Fibroblast of mammary gland (primary cell): ENCODE results near the gene MAP3K4.

Experiments used
- DNase-seq: peaks from one replicate; pipeline ENCODE4 v3.0.0-alpha.2; 2010; ENCODE audit warnings: low read depth
- H3K4me3 ChIP-seq: 2 replicates; pipeline ENCODE4 v1.5.1; 2011; ENCODE audit warnings: low read depth, mild to moderate bottlenecking, low read length, moderate library complexity; ENCODE audit not compliant: control insufficient read depth
- CTCF ChIP-seq: conservative IDR thresholded peaks from 2 replicates; pipeline ENCODE4 v1.5.1; 2011; ENCODE audit warnings: low read depth, low read length, inconsistent platforms; ENCODE audit not compliant: control insufficient read depth, insufficient read depth

The MAP3K4 gene

GRCh38 chr6:160991406-160992060, at the start of gene MAP3K4:
Gene MAP3K4 (plus strand): TSS chr6:160991769. CDS start chr6:160991932, 163 bp downstream.
- TF ChIP-seq CTCF: no peak
- peak; percentile 75 for DNase-seq
- H3K4me3 ChIP-seq: peak within 1 kb of the TSS; percentile 88

- DNase-seq: no peak
- TF ChIP-seq CTCF: no peak
- H3K4me3 ChIP-seq: no peak overlapping the region
Measured at GRCh38 chr6:160943997-160944396, 47.6 kb upstream of the MAP3K4 start.

- H3K4me3 ChIP-seq: no peak overlapping the region
- no peak for DNase-seq
Measured at GRCh38 chr6:160945516-160946177, 45.9 kb upstream of the MAP3K4 start.

GRCh38 chr6:160949531-160949930, 42.0 kb upstream of the MAP3K4 start:
- no peak for TF ChIP-seq CTCF
- H3K4me3 ChIP-seq: no peak overlapping the region
- no peak for DNase-seq

More at GRCh38 chr6:160945516-160946177, 45.9 kb upstream of the MAP3K4 start:
- no peak for TF ChIP-seq CTCF

GRCh38 chr6:160950507-160950906, 41.1 kb upstream of the MAP3K4 start:
- peak; percentile 70 for DNase-seq
- H3K4me3 ChIP-seq: no peak overlapping the region
- no peak for TF ChIP-seq CTCF

GRCh38 chr6:160951187-160952030, 40.2 kb upstream of the MAP3K4 start:
- no peak for TF ChIP-seq CTCF
- no peak for DNase-seq
- H3K4me3 ChIP-seq: no peak overlapping the region
